SK-N-MC (cell line): ENCODE data around the gene RUNX1.

ENCODE experiments used
- EZH2 ChIP-seq: fragments of 200-600 bp; sonication (generic); IDR thresholded peaks from one replicate; pipeline ENCODE4 v1.6.1; 2017; ENCODE audit warnings: antibody characterized with exemption
- FOXP2 ChIP-seq: optimal IDR thresholded peaks from 2 replicates; pipeline ENCODE3; 2011; ENCODE audit warnings: mild to moderate bottlenecking, moderate library complexity; ENCODE audit not compliant: insufficient read depth; ENCODE audit errors: extremely low read length, control extremely low read depth
- POLR2AphosphoS5 ChIP-seq: IDR thresholded peaks from 2 replicates; pipeline ENCODE4 v1.6.1; 2012; ENCODE audit warnings: mild to moderate bottlenecking, low read depth, low read length, borderline replicate concordance

DNA sequence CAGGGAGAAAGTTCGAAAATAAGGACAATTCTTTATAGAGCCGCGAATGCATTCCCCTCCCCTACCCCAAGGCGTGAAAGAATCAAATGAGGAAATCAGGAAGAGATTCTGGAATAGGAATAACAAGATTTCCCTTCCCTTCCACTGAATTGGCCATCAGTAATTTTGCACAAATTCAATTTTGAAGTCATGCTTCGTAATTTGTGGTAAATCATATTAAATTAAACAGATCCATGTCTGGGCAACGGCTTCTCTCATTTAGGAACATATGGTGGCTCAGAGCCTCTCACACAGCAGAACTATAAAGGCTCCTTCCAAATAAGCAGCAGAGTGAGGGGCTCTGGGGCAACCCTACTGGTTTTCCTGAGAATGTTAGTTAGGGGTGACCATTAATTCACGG, 227.4 kb downstream of the RUNX1 start:
- TF ChIP-seq FOXP2 (no peak), EZH2 (no peak), POLR2AphosphoS5 (no peak)
